ENCODE results near the gene CTXN1.
"Not testable (repeated sequence)": the region's sequence is repeated elsewhere in the genome, so short reads cannot be mapped to it uniquely, and the experiment has no call there.

CTXN1 gene

GRCh38 chr19:7926021-7926726, at the start of gene CTXN1:
CTXN1 (minus strand) TSS chr19:7926135; CDS start chr19:7925538, 597 bp downstream.
- peak; percentile 41 for DNase-seq

DNA sequence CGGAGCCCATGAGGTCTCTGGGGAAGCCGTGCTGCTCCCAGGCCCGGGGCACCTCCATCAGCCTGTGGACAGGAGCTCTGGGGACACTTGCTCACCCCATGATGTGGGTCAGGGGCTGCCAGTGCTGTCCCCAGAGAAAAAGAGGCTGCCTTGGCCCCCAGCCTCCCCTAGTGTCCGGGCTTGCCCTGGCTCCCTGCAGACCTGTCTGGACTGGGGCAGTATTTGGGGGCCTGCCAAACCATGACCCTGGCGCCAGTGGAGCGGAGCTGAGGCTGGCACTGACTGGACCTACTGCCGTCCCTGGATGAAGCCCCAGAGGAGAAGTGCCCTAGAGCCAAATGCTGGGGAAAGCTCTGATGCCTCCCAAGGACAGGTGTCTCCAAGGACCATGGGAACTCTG, 49.1 kb upstream of the CTXN1 start:
- DNase-seq = no peak

DNA sequence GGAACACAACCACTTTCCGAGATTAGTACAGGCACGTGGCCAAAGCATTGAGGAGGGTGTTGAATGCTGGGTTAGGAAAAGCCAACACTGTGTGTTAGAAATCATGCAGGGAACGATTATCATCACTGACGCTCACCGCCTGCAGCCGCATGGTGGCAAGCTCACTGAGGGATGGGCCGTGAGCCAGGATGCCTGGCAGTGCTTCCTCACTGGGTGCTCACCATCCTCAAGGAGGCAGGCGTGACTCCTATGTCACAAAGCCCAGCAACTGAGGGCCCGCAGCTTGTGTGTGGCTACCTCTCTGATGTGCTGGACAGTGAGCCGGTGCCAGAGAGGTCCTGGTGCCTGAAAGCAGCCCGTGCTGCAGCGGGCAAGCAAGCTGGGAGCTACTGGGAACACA, 47.9 kb upstream of the CTXN1 start:
- DNase-seq = no peak

DNA sequence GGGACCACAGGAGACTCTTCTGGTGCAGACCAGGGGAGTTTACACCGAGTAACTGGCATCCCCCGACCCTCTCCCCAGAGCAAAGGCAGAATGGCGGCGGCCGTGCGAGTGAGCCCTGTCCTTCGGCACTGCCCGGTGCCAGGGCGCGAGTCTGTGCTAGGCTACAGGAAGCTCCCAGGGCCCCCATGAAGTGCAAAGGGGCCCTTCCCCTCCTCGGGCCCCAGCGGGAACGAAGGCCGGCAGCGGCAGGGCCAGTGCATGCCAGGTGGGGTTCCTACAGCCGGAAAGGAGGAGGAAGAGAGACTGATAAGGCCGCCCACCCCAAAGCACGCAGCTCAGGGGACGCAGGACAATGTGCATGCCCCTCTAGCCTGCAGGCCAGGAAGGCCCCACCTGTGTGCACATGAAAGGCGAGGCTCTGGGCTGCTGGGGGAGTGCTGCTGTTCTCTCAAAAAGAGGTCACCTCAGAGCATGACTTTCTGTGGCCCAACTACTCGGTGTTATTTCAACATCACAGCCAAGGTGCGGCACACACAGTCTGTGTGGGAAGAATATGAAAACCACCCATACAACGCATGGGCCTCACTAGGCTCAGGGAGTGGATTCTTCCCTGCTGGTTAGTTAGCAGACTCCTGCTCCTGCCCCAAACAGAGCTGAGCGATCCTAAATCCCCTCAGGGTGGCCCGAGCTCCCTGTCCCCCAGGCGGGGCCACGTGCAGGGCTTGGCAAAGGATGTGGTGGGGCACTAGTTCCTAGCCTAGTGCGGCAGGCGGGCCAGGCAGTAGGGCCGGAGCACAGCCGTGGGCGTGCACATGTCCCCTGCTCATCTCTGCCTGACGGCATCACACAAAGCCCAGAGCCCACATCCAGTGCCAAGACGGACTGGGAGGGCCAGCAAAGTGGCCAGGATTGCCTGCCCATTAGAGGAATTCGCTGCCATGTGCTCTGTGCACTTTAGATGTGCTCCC, 45.9 kb upstream of the CTXN1 start:
- no peak for DNase-seq

DNA sequence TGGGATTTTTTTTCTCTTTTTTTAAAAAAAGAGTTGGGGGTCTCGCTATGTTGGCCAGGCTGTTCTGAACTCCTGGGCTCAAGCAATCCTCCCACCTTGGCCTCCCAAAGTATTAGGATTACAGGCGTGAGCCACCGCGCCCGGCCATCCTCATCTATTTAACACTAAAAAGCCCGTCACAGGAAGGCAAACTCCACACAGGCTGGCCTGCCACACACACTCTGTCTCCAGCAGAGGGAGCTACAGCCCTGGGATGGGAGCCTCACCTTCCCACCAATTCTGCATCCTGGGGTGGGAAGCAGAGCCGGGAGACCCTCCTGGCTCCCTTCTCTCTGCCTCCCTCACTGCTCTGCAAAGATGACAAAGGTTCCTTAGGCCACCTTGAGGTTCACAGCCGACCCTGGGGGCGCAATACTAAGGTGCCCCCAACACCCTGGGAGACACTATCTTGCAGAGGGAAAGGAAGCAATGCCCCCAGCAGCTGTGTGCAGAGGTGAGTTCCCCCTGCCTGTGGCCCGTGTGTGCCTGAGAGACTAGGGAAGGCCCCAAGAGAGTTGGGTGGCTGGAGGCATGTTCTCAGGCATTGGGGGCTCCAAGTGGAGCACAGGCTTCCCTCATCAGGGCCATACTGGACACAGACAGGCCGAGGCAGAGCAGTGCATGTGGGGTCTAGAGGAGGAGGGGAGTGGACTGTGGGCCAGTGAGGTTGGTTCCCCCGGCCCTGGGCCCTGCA, 44.9 kb upstream of the CTXN1 start:
- DNase-seq = no peak

GRCh38 chr19:7969555-7969939, 43.6 kb upstream of the CTXN1 start:
- DNase-seq = no peak

DNA sequence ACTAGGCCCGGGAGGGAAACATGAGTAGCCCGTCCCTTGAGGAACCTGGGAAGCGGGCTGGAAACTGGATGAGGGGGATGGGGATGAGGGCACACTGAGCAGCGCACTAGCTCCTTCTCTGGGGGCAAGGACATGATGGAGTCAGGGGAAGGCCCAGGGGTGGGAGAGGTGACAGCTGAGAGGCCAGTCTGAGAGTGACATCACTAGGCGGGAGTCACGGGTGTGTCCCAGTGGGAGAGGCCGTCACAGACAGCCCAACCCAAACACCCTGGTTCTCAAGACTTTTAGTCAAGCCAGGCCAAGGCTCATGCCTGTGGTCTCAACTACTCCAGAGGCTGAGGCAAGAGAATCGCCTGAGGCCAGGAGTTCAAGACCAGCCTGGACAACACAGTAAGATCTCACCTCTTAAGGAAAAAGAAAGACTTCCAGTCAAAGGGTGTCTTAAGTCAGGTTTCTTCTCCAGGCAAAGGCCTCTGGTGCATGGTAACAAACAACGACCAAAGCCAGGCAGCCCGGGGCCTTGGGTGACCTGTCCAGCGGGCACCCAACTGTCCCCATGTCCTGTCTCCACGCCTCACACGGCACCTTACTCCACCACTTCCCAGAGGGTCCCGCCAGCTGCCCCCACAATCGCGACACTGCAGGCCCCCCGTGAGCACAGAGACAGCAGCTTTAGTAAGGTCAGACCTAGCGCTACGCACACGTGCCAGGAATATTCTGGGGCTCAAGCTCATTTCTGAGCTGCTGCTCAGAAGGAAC, 43.0 kb upstream of the CTXN1 start:
- DNase-seq = no peak

DNA sequence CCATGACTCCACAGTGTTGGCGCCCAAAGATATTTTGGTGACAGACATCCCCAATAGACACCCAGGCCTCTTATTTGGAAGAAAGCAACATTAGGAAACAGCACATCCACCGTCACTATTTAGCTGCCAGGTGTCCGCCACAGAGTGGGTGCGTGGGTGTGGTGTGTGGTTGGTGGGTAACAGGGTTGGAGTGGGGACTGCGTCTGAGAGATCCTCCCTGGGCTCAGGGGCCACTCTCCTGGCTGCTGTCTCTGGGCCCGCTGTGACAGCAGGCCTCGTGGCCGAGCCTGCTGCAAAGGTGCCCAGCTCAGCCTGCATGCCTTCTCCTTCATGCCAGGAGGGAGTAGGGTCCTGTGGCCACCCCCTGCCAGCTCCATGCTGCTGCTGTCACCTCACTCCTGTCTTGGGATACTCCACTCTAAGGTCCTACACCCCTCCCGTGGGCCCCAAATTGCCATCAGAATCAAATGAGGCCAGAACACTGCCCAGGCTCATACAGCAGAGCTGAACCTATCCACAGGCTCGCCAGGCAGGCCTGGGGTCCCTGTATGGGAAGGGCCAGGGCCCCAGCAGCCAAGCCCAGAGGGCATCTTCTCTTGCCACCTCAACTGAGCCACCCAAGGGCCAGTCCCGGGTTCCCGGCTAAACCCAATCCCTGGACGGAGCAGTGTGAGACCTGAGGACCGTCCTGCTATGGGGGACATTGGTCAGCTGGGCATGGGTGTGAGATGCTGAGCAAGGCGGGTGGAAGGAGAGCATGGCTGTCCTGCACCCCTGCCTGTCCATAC, 42.3 kb upstream of the CTXN1 start:
- no peak for DNase-seq

DNA sequence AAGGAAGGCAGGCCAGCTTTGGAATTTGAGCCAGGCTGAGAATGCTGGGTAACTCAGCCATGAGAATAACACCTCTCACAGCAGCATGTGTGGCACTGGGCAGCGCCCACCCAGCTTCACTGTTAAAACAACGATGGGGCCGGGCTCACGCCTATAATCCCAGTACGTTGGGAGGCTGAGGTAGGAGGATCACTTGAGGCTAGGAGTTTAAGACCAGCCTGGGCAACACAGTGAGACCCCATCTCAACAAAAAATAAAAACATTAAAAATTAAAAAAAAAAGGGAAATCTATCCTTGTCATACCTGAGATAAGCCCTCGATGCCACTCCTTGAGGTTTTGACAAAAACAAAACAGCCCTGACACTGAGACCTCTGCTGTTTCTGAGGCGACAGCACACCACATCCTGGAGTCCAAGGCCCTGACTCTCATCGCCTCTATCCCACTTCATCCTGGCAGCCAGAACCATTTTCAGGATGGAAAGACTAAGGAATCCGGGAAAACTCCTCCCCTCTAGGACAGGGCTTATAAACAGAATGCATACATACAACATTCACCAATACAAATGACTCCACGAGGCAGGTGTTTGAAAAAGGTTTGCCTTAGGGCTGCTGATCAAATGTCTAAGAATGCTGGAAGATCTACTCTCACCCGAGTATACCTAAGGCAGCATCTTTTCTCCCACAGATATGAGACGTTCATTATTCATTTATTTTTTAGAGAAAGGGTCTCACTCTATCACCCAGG, 40.2 kb upstream of the CTXN1 start:
- DNase-seq = no peak

- no peak for DNase-seq
Observed at GRCh38 chr19:7965259-7965841, 39.4 kb upstream of the CTXN1 start.

DNA sequence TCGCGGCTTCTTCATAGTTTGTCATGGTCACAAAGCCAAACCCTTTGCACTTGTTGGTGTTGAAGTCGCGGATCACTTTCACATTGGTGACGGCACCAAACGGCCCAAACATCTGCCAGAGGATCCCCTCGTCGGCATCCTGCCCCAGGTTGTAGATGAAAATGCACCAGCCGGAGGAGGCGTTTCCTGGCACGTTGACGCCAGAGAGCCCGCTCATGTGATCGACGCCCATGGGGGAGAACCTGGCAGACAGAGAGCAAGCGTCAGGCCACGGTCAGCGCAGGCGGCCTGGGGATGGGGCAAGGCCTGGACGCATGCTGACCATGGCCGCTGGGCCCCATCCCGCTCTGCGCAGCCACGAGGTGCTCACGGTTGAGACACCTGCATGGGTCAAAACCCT, 37.6 kb upstream of the CTXN1 start:
- no peak for DNase-seq

DNA sequence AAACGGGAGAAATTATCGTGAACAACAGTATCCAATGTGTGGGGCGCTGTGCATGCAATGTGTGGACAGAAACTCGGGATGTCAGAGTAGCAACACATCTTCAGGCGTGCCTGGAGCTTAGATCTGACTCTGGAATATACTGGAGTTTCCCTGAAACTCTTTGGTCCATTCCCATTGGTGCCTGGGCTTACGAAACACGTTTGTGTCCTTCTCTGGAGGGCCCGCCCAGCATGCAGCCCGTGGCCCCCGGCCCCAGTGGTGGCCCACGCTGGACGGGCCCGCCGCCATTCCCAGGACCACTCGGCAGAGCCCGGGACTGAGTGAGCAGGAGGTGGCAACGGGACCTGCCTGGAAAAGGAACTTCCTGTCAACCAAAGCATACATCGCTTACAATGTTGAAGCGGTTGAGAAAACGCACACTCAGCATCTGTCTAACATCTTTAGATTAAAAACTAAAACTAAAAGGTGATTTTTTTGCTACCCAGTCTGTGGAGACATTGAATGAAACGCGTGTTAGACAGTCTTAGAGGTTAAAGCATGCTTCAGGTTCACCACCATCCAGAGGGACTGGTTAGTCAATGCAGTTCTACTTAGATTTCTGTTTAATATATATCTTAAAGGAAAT, 36.8 kb upstream of the CTXN1 start:
- DNase-seq = no peak

DNA sequence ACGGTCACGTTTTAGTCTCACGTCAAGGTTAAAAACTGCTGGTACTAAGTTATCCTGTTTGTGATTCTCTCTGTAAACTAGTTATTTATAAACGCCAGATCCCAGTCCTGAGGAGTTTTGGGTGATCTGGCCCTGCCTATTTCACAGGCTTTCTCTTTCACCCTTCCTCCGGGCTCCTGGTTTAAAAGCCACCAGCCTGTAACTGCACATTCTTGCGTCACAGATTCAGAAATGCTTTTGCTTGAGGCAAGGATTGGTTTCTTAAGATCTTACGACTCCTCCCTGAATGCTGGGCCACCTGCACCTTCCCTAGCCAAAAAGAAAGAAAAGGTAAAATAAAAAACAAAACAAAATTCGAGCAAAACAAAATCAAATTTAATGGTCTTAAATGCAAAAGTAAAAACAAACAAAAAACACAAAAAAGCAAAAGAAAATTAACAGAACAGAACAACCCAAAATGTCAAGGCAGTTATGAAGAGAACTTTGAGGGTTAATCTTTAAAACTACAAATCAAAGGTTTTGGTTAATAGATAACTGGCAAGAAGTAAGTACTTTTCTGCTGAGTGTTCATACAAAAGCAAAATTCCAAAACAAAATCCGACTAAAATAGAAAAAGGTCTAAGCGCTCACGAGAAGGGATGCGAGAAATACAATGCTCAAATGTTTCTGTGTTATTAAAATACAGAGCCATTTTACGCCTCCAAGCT, 36.1 kb upstream of the CTXN1 start:
- no peak for DNase-seq

DNA sequence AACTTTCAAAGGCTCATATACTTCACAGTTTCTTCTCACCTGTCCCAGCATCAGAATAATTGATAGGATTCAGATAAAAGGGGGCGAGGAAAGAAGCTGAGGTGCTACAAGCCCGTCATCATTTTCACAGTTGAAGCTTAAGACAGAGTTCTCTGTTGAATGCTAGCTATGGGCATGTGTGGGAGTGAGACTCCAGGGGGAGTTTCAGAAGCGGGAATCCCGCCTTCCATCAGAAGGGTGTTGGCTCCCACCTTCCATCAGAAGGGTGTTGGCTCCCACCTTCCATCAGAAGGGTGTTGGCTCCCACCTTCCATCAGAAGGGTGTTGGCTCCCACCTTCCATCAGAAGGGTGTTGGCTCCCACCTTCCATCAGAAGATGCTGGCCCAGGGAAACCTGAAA, 35.1 kb upstream of the CTXN1 start:
- not testable (repeated sequence) for DNase-seq

GRCh38 chr19:7959211-7959610, 33.3 kb upstream of the CTXN1 start:
- DNase-seq = no peak

DNA sequence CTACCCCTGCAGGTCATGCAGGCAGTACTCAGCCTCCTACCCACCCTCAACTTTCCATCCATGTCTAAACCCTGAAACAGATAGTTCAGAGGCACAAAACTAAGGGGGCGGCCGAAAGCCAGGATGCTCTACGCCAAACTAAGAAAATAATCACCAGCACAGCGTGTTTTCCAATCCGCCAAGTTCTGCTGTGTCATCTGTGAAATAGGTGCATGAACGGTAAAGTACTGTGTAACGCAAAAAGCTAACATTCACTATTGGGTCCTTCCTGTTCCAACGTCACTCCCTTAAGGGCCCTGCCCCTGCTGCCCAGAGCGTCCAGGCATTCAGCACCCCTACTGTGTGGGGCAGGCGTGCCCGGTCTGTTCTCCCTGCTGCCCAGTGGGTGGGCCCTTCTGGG, 29.8 kb upstream of the CTXN1 start:
- DNase-seq = no peak

GRCh38 chr19:7953576-7953975, 27.6 kb upstream of the CTXN1 start:
- no peak for DNase-seq

DNA sequence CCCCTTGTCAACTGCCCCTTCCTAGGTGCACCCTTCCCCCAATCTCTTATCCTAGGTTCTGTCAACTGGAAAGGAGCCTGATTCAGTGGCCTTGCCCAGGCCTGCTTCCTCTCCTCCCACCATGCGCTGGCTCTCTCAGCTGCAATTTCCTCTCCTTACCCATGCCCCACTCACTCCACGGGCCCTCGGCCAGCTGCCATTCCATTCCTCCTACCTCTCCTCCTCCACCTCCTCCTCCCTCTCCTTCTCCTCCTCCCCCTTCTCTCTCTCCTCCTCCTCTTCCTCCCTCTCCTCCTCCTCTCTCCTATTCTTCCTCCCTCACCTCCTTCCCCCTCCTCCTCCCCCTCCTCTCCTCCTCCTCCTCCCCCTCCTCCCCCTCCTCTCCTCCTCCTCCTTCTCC, 27.1 kb upstream of the CTXN1 start:
- no peak for DNase-seq

GRCh38 chr19:7947939-7948338, 22.0 kb upstream of the CTXN1 start:
- DNase-seq = no peak
